ENCODE results near the gene MIS12. TPM values are rescaled to one million over a fixed set of nuclear protein-coding genes. Genes with fewer than 3 reads are reported as not detected.

The MIS12 gene
- total RNA-seq, 1 experiment from 2014 or later: 11.5 TPM

DNA sequence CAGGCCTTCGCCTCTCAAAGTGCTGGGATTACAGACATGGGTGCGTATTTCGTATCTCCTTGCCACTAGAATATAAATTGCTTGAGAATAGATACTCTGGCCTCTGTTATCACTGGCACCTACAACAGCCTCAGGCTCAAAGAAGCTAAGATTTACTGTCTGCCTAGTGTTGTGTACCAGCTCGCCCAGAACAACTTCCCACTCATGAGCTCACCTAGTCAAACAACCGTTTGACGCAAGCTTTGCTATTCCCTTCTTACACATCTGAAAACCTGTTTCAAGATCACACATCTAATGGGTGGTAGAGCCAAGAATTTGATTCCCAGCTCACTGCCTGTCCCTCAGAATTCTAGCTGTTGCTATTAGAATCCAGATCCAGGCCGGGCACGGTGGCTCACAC is 24.4 kb downstream of the MIS12 start:
- ATAC-seq (no peak), DNase-seq (ENCODE audit: low read depth, low spot score) (no peak)
- in situ Hi-C loops (cut with HindIII; ENCODE audit: low pct_unique_long_range_greater_than_20kb, low sequenced_read_pairs): no loop called here
- H3K9me3 ChIP-seq (ENCODE audit: control insufficient read depth, insufficient read depth, low read depth, low read length): no peaks in the 10 kb centered on the region
- intact Hi-C loops (cut with micrococcal nuclease; ENCODE audit: unreplicated experiment): no loop called here
- ChIA-PET POLR2A (no interaction called here), CTCF (no interaction called here)
- no peak overlapping the region for H3K27ac ChIP-seq (ENCODE audit: low read length)
- no peak for TF ChIP-seq TCF7L2 (IDR thresholded peaks at IDR 0.05; ENCODE audit: low read depth, low read length)
- TF ChIP-seq, protein P1, sequence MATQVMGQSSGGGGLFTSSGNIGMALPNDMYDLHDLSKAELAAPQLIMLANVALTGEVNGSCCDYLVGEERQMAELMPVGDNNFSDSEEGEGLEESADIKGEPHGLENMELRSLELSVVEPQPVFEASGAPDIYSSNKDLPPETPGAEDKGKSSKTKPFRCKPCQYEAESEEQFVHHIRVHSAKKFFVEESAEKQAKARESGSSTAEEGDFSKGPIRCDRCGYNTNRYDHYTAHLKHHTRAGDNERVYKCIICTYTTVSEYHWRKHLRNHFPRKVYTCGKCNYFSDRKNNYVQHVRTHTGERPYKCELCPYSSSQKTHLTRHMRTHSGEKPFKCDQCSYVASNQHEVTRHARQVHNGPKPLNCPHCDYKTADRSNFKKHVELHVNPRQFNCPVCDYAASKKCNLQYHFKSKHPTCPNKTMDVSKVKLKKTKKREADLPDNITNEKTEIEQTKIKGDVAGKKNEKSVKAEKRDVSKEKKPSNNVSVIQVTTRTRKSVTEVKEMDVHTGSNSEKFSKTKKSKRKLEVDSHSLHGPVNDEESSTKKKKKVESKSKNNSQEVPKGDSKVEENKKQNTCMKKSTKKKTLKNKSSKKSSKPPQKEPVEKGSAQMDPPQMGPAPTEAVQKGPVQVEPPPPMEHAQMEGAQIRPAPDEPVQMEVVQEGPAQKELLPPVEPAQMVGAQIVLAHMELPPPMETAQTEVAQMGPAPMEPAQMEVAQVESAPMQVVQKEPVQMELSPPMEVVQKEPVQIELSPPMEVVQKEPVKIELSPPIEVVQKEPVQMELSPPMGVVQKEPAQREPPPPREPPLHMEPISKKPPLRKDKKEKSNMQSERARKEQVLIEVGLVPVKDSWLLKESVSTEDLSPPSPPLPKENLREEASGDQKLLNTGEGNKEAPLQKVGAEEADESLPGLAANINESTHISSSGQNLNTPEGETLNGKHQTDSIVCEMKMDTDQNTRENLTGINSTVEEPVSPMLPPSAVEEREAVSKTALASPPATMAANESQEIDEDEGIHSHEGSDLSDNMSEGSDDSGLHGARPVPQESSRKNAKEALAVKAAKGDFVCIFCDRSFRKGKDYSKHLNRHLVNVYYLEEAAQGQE (IDR thresholded peaks at IDR 0.05; ENCODE audit: insufficient read depth in 1 of 2, low read depth in 2 of 2, low read length in 1 of 2): no peak
- TF ChIP-seq, protein P2, sequence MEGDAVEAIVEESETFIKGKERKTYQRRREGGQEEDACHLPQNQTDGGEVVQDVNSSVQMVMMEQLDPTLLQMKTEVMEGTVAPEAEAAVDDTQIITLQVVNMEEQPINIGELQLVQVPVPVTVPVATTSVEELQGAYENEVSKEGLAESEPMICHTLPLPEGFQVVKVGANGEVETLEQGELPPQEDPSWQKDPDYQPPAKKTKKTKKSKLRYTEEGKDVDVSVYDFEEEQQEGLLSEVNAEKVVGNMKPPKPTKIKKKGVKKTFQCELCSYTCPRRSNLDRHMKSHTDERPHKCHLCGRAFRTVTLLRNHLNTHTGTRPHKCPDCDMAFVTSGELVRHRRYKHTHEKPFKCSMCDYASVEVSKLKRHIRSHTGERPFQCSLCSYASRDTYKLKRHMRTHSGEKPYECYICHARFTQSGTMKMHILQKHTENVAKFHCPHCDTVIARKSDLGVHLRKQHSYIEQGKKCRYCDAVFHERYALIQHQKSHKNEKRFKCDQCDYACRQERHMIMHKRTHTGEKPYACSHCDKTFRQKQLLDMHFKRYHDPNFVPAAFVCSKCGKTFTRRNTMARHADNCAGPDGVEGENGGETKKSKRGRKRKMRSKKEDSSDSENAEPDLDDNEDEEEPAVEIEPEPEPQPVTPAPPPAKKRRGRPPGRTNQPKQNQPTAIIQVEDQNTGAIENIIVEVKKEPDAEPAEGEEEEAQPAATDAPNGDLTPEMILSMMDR (IDR thresholded peaks at IDR 0.05): no peak
- no peak for TF ChIP-seq SIN3A (IDR thresholded peaks at IDR 0.05; ENCODE audit: borderline replicate concordance, insufficient read depth, low read depth, low read length)
- TF ChIP-seq POLR2AphosphoS5 (IDR thresholded peaks at IDR 0.05; ENCODE audit: low read depth, low read length): no peak
- H3K36me3 ChIP-seq (ENCODE audit: control insufficient read depth, insufficient read depth, low read length): no peaks in the 10 kb centered on the region
- no TSS peak for BruUV-seq (replicated peaks)
- no peaks in the 10 kb centered on the region for H3K4me1 ChIP-seq (ENCODE audit: control insufficient read depth, insufficient read depth, low read length)
- no peak overlapping the region for H3K4me3 ChIP-seq (ENCODE audit: low read depth in 2 of 2, low read length in 2 of 2)
- no peaks in the 10 kb centered on the region for H3K27me3 ChIP-seq (ENCODE audit: control insufficient read depth, insufficient read depth, low read length)

DNA sequence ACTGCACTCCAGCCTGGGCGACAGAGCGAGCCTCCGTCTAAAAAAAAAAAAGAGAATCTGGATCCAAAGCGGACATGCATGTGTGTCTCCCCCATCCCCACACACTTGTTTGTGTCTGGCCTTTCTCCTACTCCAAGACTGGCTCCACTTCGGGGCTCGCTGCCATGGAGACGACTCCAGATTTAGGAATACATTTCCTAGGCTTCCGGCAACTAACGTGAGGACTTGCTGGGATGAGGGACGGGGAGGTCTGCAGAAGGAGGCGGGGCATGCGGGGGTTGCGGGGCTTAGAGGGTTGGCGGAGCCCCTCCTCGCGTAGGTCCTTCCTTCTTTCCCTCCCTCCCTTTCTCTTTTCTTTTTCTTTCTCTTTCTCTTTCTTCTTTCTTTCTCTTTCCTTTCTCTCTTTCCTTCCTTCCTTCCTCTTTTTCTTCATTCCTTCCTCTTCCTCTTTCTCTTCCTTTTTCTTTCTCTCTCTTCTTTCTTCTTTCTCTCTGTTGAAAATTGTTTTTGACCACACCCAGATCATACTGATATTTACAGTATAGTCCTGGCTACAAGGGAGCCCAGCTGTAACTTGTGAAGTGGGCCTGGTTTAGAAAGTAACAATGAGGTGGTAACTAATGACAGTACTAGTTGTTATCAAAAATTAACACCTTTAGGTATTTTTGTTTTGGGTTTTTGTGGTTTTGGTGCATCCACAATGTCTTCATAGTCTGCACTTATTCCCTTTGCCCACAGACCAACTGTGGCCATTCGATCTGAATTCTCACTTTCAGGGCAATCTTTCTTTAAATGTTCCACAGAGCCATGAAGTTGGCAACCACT is 25.2 kb downstream of the MIS12 start:
- intact Hi-C loops (cut with micrococcal nuclease; ENCODE audit: unreplicated experiment) (no loop called here), in situ Hi-C loops (cut with HindIII; ENCODE audit: low pct_unique_long_range_greater_than_20kb, low sequenced_read_pairs) (no loop called here)
- H3K4me3 ChIP-seq (ENCODE audit: low read depth in 2 of 2, low read length in 2 of 2): no peak overlapping the region

More for the DNA sequence above, 25.2 kb downstream of the MIS12 start:
- Histone ChIP-seq H3K9me3 (ENCODE audit: control insufficient read depth, insufficient read depth, low read depth, low read length) (no peaks in the 10 kb centered on the region), H3K36me3 (ENCODE audit: control insufficient read depth, insufficient read depth, low read length) (no peaks in the 10 kb centered on the region), H3K4me1 (ENCODE audit: control insufficient read depth, insufficient read depth, low read length) (no peaks in the 10 kb centered on the region), H3K27ac (ENCODE audit: low read length) (no peak overlapping the region), H3K27me3 (ENCODE audit: control insufficient read depth, insufficient read depth, low read length) (no peaks in the 10 kb centered on the region)
- no TSS peak for BruUV-seq (replicated peaks)
- ATAC-seq: no peak
- DNase-seq (ENCODE audit: low read depth, low spot score): no peak
- POLR2A ChIA-PET: no interaction called here
- TF ChIP-seq TCF7L2 (IDR thresholded peaks at IDR 0.05; ENCODE audit: low read depth, low read length) (no peak), SIN3A (IDR thresholded peaks at IDR 0.05; ENCODE audit: borderline replicate concordance, insufficient read depth, low read depth, low read length) (no peak), POLR2AphosphoS5 (IDR thresholded peaks at IDR 0.05; ENCODE audit: low read depth, low read length) (no peak)
- TF ChIP-seq, protein P1 (IDR thresholded peaks at IDR 0.05; ENCODE audit: insufficient read depth in 1 of 2, low read depth in 2 of 2, low read length in 1 of 2): no peak
- TF ChIP-seq, protein P2 (IDR thresholded peaks at IDR 0.05): no peak
- CTCF ChIA-PET: no interaction called here

Measured in Panc1 (cell line).